H1 (cell line): Measurements from ENCODE around the gene CASP3. TPM values are rescaled to one million over a fixed set of nuclear protein-coding genes. Genes with fewer than 3 reads are reported as not detected.

Experiments used
- CTCF ChIA-PET: fragments of 300-600 bp; sonication (Branson Sonifier 250); formaldehyde crosslinking; loops from one replicate; lab custom pipeline; 2021; ENCODE audit not compliant: partially characterized antibody; lab: Charles Lee
- POLR2A ChIA-PET: fragments of 300-600 bp; sonication (Branson Sonifier 250); formaldehyde crosslinking; loops from one replicate; lab custom pipeline; 2021; ENCODE audit warnings: inconsistent platforms; ENCODE audit not compliant: partially characterized antibody; lab: Charles Lee
- DNase-seq, 2 experiments: peaks; one replicate each; pipeline versions ENCODE4 v3.0.0 to v3.0.0-alpha.2; 2010 to 2022; ENCODE audit warnings: low spot score in 2 of 2, low read depth in 1 of 2, mixed read lengths in 1 of 2
- FAIRE-seq: peaks from 2 replicates; lab custom pipeline; 2011; peaks lifted over from hg19 to GRCh38; lab: Jason Lieb, UNC
- H2AFZ ChIP-seq: 2 replicates; pipeline ENCODE4 v1.8.1; 2012; ENCODE audit warnings: low read length, inconsistent platforms
- H2AK5ac ChIP-seq: 2 replicates; pipeline ENCODE4 v1.6.1; 2013; ENCODE audit warnings: low read depth, low read length
- H2BK120ac ChIP-seq: replicated peaks from 2 replicates; pipeline ENCODE3; 2013; ENCODE audit warnings: low read depth, low read length, inconsistent platforms
- H2BK12ac ChIP-seq: 2 replicates; pipeline ENCODE4 v1.6.1; 2013; ENCODE audit warnings: low read depth, low read length
- H2BK15ac ChIP-seq: 2 replicates; pipeline ENCODE4 v1.6.1; 2013; ENCODE audit warnings: low read length
- H2BK20ac ChIP-seq: 2 replicates; pipeline ENCODE4 v1.6.1; 2013; ENCODE audit warnings: low read length
- H2BK5ac ChIP-seq: 2 replicates; pipeline ENCODE4 v1.6.1; 2013; ENCODE audit warnings: low read depth, low read length
- H3K14ac ChIP-seq: 2 replicates; pipeline ENCODE4 v1.6.1; 2013; ENCODE audit warnings: inconsistent platforms; ENCODE audit not compliant: insufficient read length
- H3K18ac ChIP-seq: 2 replicates; pipeline ENCODE4 v1.6.1; 2013; ENCODE audit warnings: low read length; ENCODE audit errors: extremely low read depth
- H3K23ac ChIP-seq: 2 replicates; pipeline ENCODE4 v1.6.1; 2013; ENCODE audit warnings: inconsistent platforms; ENCODE audit not compliant: insufficient read length
- H3K23me2 ChIP-seq: 2 replicates; pipeline ENCODE4 v1.6.1; 2013; ENCODE audit warnings: low read depth, low read length
- H3K27ac ChIP-seq: 2 replicates; pipeline ENCODE4 v1.6.1; 2011; ENCODE audit warnings: low read depth, low read length, inconsistent platforms
- H3K27me3 ChIP-seq, 4 experiments: replicated peaks in 1 of 4; 1 replicate in 1 of 4; 2 replicates in 3 of 4; pipeline versions ENCODE4 v1.6.1 to v1.8.1; 2011 to 2013; ENCODE audit warnings: low read length in 3 of 4, mild to moderate bottlenecking in 3 of 4, inconsistent platforms in 2 of 4, mixed read lengths in 2 of 4, moderate library complexity in 1 of 4; ENCODE audit not compliant: control insufficient read depth in 3 of 4, insufficient read depth in 3 of 4; ENCODE audit errors: extremely low read depth in 1 of 4
- H3K36me3 ChIP-seq, 4 experiments: 2 replicates each; pipeline versions ENCODE4 v1.6.1 to v1.8.1; 2011 to 2013; ENCODE audit warnings: mild to moderate bottlenecking in 4 of 4, low read length in 3 of 4, moderate library complexity in 2 of 4, control low read depth in 1 of 4, inconsistent platforms in 1 of 4; ENCODE audit not compliant: insufficient read depth in 4 of 4, control insufficient read depth in 2 of 4
- H3K4ac ChIP-seq: replicated peaks from 2 replicates; pipeline ENCODE3; 2013; ENCODE audit warnings: low read length, low read depth, mixed read lengths, inconsistent platforms; ENCODE audit not compliant: insufficient read length
- H3K4me1 ChIP-seq, 4 experiments: replicated peaks in 1 of 4; 1 replicate in 1 of 4; 2 replicates in 3 of 4; pipeline versions ENCODE4 v1.6.1 to v1.8.1; 2011 to 2013; ENCODE audit warnings: low read length in 3 of 4, inconsistent platforms in 2 of 4, mixed read lengths in 1 of 4; ENCODE audit not compliant: insufficient read depth in 4 of 4, control insufficient read depth in 3 of 4
- H3K4me2 ChIP-seq, 2 experiments: 2 replicates each; pipeline versions ENCODE4 v1.6.1 to v1.8.1; 2011 to 2013; ENCODE audit warnings: low read depth in 2 of 2, low read length in 2 of 2, control low read depth in 1 of 2, inconsistent platforms in 1 of 2, mild to moderate bottlenecking in 1 of 2; ENCODE audit not compliant: insufficient read depth in 1 of 2
- H3K4me3 ChIP-seq, 4 experiments: fragments of 200-600, 300-600 bp in 1 of 4; sonication (generic), shearing (Covaris generic), sonication (Bioruptor Twin) in 1 of 4; 2 replicates each; pipeline versions ENCODE4 v1.5.1 to v1.8.1; 2011 to 2016; ENCODE audit warnings: low read length in 4 of 4, low read depth in 3 of 4, control low read depth in 2 of 4, inconsistent platforms in 2 of 4, mild to moderate bottlenecking in 2 of 4, mixed read lengths in 1 of 4, moderate library complexity in 1 of 4; ENCODE audit not compliant: insufficient read depth in 2 of 4; ENCODE audit errors: extremely low read depth in 1 of 4
- H3K56ac ChIP-seq: replicated peaks from 2 replicates; pipeline ENCODE3; 2013; ENCODE audit warnings: low read depth, mild to moderate bottlenecking, mixed read lengths, low read length, inconsistent platforms; ENCODE audit not compliant: insufficient read length
- H3K79me1 ChIP-seq: 2 replicates; pipeline ENCODE4 v1.6.1; 2013; ENCODE audit warnings: low read depth, low read length, control low read depth
- H3K79me2 ChIP-seq, 2 experiments: 2 replicates each; pipeline versions ENCODE4 v1.6.1 to v1.8.1; 2012 to 2013; ENCODE audit warnings: low read length in 2 of 2, mild to moderate bottlenecking in 2 of 2, inconsistent platforms in 1 of 2; ENCODE audit not compliant: insufficient read depth in 2 of 2, control insufficient read depth in 1 of 2
- H3K9ac ChIP-seq, 4 experiments: replicated peaks in 1 of 4; 1 replicate in 1 of 4; 2 replicates in 3 of 4; pipeline versions ENCODE4 v1.6.1 to v1.8.1; 2011 to 2013; ENCODE audit warnings: low read depth in 3 of 4, low read length in 3 of 4, control low read depth in 2 of 4, mild to moderate bottlenecking in 2 of 4, moderate library complexity in 2 of 4, inconsistent platforms in 1 of 4; ENCODE audit errors: extremely low read depth in 1 of 4
- H3K9me3 ChIP-seq, 2 experiments: 2 replicates each; pipeline versions ENCODE4 v1.6.1 to v1.8.1; 2012 to 2013; ENCODE audit warnings: mild to moderate bottlenecking in 2 of 2, moderate library complexity in 2 of 2, control low read depth in 1 of 2, inconsistent platforms in 1 of 2, low read depth in 1 of 2, low read length in 1 of 2, mixed read lengths in 1 of 2; ENCODE audit not compliant: insufficient read depth in 2 of 2
- H4K20me1 ChIP-seq, 2 experiments: replicated peaks in 1 of 2; 2 replicates each; pipeline versions ENCODE3 to v1.8.1; 2011 to 2013; ENCODE audit warnings: inconsistent platforms in 2 of 2, low read length in 2 of 2, mild to moderate bottlenecking in 1 of 2; ENCODE audit not compliant: insufficient read depth in 2 of 2, control insufficient read depth in 1 of 2
- H4K5ac ChIP-seq: 2 replicates; pipeline ENCODE4 v1.6.1; 2013; ENCODE audit warnings: low read length, low read depth, mixed read lengths, inconsistent platforms; ENCODE audit not compliant: insufficient read length
- H4K8ac ChIP-seq: 2 replicates; pipeline ENCODE4 v1.8.0; 2013; ENCODE audit warnings: mild to moderate bottlenecking, moderate library complexity, low read length, inconsistent platforms; ENCODE audit not compliant: insufficient read depth; ENCODE audit errors: extremely low read depth
- H4K91ac ChIP-seq: replicated peaks from 2 replicates; pipeline ENCODE3; 2013; ENCODE audit warnings: low read length, mixed read lengths, inconsistent platforms; ENCODE audit not compliant: insufficient read length
- ASH2L ChIP-seq: fragments of 200-600, 300-600 bp; sonication (generic); IDR thresholded peaks from one replicate; pipeline ENCODE4 v1.7.1; 2017; ENCODE audit warnings: low read length
- BCL11A ChIP-seq, 2 experiments: IDR thresholded peaks; one replicate each; pipeline ENCODE4 v1.6.1; 2011; ENCODE audit warnings: low read depth in 2 of 2, low read length in 2 of 2, mild to moderate bottlenecking in 2 of 2
- RXRA ChIP-seq: IDR thresholded peaks from 2 replicates; pipeline ENCODE4 v1.6.1; 2011; ENCODE audit warnings: low read depth, mild to moderate bottlenecking, low read length, moderate library complexity; ENCODE audit not compliant: insufficient read depth
- TEAD4 ChIP-seq: IDR thresholded peaks from 2 replicates; pipeline ENCODE4 v1.6.1; 2012; ENCODE audit warnings: low read depth, low read length, inconsistent platforms, mixed read lengths
- YY1 ChIP-seq: IDR thresholded peaks from 2 replicates; pipeline ENCODE4 v1.6.1; 2011; ENCODE audit warnings: low read depth, mild to moderate bottlenecking, low read length
- WGBS, 2 experiments: shearing (Covaris generic) in 1 of 2; methylation state at CpG; one replicate each; pipeline versions ENCODE4 v1.1.6 to v1.1.7; 2013 to 2015; ENCODE audit warnings: low lambda C conversion rate in 2 of 2, mixed read lengths in 2 of 2, inconsistent platforms in 1 of 2, low coverage in 1 of 2, missing lambda C conversion rate in 1 of 2; ENCODE audit not compliant: insufficient replicate concordance in 2 of 2, insufficient coverage in 1 of 2, insufficient read length in 1 of 2; ENCODE audit errors: extremely low coverage in 1 of 2, missing lambda C conversion rate in 1 of 2; 5-methylcytosine and 5-hydroxymethylcytosine counted together
- polyA plus RNA-seq, 7 experiments: library from polyadenylated mRNA; depleted of rRNA in 3 of 7; stranded (reverse) in 5 of 7; unstranded in 2 of 7; fragments of >200 nt in 5 of 7; fragments of 200-250 nt in 2 of 7; gene quantifications; 1 replicate in 5 of 7; 2 replicates in 1 of 7; 4 replicates in 1 of 7; pipeline versions ENCODE4 v1.2.1 to v1.2.3, GENCODE V29; 2011 to 2013; ENCODE audit warnings: missing spikeins in 2 of 7, mixed read lengths in 2 of 7
- total RNA-seq: library from RNA; stranded (reverse); fragmentation: NEBNext Ultra II Directional; extraction: Animal tissue kit (Norgen Biotek cat#: 25700); gene quantifications from 2 replicates; pipeline ENCODE4 v1.2.1, GENCODE V29; 2021

CASP3 gene
- total and polyA plus RNA-seq, 2 of the 8 experiments (the other 6 are each of a cell fraction or from before 2014, with no cell fraction given) = 27.8 to 82.5 TPM

DNA sequence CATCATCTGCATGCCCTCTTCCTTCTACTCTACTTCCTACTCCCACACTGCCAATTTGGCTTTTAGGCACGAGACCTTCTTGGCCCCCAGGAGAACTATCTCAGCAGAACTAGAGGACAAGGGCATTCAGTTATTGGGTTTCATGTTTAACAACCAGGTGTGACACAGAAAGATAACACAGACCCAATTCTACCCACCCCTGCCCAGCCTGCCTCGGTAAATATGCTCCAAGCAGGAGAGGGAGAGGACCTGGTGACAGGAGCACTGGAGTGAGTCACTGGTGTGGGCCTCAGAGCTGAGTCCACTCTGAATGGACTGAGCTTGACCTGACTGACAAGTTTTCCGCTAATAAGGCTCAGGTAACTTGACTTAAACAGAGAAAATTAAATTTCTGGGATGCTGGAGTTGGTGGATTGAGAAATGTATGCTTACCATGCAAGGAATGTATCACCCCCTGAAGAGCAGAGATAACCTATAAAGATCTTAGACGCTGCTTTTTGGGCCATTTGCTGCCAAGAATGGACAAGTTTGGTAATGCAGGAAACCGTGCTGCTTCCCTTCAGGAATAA, 52.5 kb downstream of the CASP3 start:
- no peaks in the 10 kb centered on the region for H3K79me2 ChIP-seq
- H2BK12ac ChIP-seq = no peak overlapping the region
- H2BK20ac ChIP-seq = no peak overlapping the region
- no peaks in the 10 kb centered on the region for H3K9me3 ChIP-seq
- H4K5ac ChIP-seq = no peak overlapping the region
- H3K4ac ChIP-seq = no peak overlapping the region
- ChIA-PET POLR2A (no interaction called here), CTCF (interaction anchor here (1.0 kb wide), 1 partner anchor 11 kb away, joined by 5 read pairs; no protein-coding TSS in a partner anchor)
- H2AK5ac ChIP-seq = no peak overlapping the region
- no peaks in the 10 kb centered on the region for H3K23me2 ChIP-seq
- H2BK5ac ChIP-seq = no peak overlapping the region
- H3K14ac ChIP-seq = no peak overlapping the region
- no peaks in the 10 kb centered on the region for H3K79me1 ChIP-seq
- no peak overlapping the region for H3K4me2 ChIP-seq
- DNase-seq (no peak), FAIRE-seq (no peak)
- H3K4me3 ChIP-seq = no peak overlapping the region
- no peak overlapping the region for H4K8ac ChIP-seq
- no peak overlapping the region for H2AFZ ChIP-seq
- 84% methylated on average over 5 of the region's 5 CpGs; no CpG with 5 or more reads in 1 of the 2 experiments for WGBS, 2 experiments
- H3K23ac ChIP-seq = no peak overlapping the region
- no peak overlapping the region for H2BK15ac ChIP-seq
- no peak overlapping the region for H3K9ac ChIP-seq
- H3K4me1 ChIP-seq = no peaks in the 10 kb centered on the region
- no peak overlapping the region for H3K27ac ChIP-seq
- H4K91ac ChIP-seq = no peak overlapping the region
- H3K56ac ChIP-seq = no peak overlapping the region
- H3K27me3 ChIP-seq = no peaks in the 10 kb centered on the region
- no peaks in the 10 kb centered on the region for H4K20me1 ChIP-seq
- H3K36me3 ChIP-seq = no peaks in the 10 kb centered on the region
- no peak overlapping the region for H3K18ac ChIP-seq
- no peak overlapping the region for H2BK120ac ChIP-seq
- no peak for TF ChIP-seq RXRA
- no peak for TF ChIP-seq BCL11A (IDR thresholded peaks at IDR 0.05; ENCODE audit: low read depth in 2 of 2, low read length in 2 of 2)
- no peak for TF ChIP-seq YY1
- no peak for TF ChIP-seq ASH2L
- no peak for TF ChIP-seq TEAD4
